PC-9 (cell line): ENCODE data around the gene S100A4.

ENCODE experiments used
- EZH2 ChIP-seq: fragments of 200-600 bp; sonication (generic); IDR thresholded peaks from 2 replicates; pipeline ENCODE4 v1.8.0; 2017; ENCODE audit warnings: antibody characterized with exemption, low read depth
- TF ChIP-seq, protein P1 (sequence below): fragments of 200-600 bp; sonication (generic); conservative IDR thresholded peaks from 2 replicates; pipeline ENCODE4 v1.6.1; 2017; ENCODE audit warnings: mixed run types, antibody characterized with exemption, mild to moderate bottlenecking, moderate library complexity

DNA sequence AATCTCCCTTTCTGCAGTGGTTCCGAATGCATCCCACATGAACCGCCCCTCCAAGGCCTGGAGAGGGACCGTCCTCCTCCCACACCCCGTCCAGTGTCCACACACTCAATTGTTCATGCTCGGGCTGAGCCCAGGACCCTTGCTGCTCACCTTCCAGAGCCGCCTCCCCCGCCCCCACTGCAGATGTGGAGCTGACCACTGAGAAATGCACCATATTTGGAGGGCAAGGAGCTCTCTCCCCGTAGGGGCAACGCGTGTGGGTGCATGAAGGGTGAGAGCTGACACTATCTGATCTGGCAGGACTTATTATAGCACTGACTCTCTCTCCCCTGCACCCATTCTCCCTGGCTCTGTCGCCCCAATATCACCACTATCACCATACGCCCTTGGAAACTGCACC is 7.5 kb upstream of the S100A4 start:
- TF ChIP-seq, protein P1, sequence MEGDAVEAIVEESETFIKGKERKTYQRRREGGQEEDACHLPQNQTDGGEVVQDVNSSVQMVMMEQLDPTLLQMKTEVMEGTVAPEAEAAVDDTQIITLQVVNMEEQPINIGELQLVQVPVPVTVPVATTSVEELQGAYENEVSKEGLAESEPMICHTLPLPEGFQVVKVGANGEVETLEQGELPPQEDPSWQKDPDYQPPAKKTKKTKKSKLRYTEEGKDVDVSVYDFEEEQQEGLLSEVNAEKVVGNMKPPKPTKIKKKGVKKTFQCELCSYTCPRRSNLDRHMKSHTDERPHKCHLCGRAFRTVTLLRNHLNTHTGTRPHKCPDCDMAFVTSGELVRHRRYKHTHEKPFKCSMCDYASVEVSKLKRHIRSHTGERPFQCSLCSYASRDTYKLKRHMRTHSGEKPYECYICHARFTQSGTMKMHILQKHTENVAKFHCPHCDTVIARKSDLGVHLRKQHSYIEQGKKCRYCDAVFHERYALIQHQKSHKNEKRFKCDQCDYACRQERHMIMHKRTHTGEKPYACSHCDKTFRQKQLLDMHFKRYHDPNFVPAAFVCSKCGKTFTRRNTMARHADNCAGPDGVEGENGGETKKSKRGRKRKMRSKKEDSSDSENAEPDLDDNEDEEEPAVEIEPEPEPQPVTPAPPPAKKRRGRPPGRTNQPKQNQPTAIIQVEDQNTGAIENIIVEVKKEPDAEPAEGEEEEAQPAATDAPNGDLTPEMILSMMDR, result no peak
- no peak for TF ChIP-seq EZH2
